Putamen (tissue), 1 donor: ENCODE results near the gene DNAJC11.
"Not testable (repeated sequence)": the region's sequence is repeated elsewhere in the genome, so short reads cannot be mapped to it uniquely, and the experiment has no call there.

ENCODE experiments used
- DNase-seq: peaks from one replicate; pipeline ENCODE4 v3.0.0-alpha.2; 2016; ENCODE audit warnings: low spot score

The DNAJC11 gene, protein sequence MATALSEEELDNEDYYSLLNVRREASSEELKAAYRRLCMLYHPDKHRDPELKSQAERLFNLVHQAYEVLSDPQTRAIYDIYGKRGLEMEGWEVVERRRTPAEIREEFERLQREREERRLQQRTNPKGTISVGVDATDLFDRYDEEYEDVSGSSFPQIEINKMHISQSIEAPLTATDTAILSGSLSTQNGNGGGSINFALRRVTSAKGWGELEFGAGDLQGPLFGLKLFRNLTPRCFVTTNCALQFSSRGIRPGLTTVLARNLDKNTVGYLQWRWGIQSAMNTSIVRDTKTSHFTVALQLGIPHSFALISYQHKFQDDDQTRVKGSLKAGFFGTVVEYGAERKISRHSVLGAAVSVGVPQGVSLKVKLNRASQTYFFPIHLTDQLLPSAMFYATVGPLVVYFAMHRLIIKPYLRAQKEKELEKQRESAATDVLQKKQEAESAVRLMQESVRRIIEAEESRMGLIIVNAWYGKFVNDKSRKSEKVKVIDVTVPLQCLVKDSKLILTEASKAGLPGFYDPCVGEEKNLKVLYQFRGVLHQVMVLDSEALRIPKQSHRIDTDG

DNA sequence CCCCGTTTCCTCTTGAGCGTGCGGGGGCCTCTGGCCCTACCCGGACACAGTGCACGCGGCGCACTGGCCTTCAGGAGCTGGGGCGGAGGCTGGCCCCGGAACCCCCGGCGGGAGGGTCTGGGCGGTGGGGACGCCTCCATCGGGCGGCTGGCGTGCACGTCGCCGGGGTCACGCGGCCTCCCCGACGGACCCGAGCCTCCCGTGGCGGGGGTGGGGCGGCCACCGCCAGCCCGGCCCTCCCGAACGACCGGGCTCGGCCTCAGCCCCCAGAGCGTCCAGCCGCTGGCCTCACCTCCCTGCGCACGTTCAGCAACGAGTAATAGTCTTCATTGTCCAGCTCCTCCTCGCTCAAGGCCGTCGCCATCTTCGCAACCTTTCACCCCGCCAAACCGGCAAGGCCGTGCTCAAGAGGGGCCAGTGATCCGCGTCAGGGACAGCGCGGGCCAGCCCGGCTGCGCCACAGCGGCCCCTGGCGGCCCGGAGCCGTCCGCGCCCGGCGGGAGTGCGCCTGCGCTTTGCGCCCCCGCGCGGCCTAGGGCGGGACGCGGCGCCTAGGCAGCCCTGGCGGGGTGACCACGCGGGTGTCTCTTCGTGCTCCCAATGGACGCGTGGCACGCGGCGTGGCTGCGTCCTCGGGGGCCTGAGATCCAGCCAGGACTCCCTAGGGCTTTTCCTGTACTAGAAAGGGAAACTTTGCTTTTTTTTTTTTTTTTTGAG, at the start of gene DNAJC11:
DNAJC11 (minus strand) TSS at position 380 of the 717 bp plus-strand sequence; CDS start at position 364, 16 bp downstream.
- peak; percentile 89 for DNase-seq

DNA sequence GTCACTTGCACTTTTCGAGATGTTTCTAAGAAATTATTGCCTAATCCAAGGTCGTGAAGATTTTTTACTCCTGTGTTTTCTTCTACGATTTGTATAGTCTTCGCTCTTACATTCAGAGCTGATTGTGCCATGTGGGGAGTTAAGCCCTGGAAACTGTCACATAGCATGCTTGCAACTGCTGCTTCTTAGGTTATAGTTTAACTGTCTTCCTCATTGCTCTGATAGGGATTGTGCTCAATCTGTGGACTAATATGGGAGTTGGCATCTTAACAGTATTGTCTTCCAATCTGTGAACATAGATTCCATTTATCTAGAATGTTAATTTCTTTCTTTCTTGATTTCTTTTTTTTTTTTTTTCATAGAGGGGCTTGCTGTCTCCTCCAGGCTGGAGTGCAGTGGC, 48.9 kb upstream of the DNAJC11 start:
- no peak for DNase-seq

DNA sequence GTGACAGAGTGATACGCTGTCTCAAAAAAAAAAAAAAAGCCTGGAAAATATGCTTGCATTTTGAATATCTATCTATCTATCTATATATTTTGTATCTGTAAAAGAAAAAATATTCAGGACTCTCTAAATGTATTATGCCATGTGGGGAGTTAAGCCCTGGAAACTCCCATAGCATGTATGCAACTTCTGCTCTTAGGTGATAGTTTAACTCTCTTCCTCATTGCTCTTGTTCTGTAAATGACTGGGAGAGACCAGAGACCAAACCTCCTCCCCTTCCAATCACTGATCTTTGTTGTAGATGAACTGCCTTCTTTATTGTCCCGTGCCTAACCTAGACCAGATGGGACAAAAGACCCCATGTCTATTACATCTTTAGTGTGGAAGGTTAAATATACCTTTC, 46.1 kb upstream of the DNAJC11 start:
- DNase-seq: no peak

DNA sequence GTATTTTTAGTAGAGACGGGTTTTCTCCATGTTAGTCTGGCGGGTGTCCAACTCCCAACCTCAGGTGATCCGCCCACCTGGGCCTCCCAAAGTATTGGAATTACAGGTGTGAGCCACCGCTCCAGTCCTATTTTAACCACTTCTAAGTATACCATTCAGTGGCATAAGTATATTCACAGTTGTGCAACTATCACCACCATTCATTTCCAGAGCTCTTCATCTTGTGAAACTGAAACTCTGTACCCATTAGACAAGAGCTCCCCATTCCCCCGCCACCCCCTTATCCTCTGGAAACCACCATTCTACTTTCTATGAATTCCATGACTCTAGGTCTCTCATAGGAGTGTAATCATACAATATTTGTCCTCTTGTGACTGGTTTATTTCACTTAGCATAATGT, 43.5 kb upstream of the DNAJC11 start:
- no peak for DNase-seq

DNA sequence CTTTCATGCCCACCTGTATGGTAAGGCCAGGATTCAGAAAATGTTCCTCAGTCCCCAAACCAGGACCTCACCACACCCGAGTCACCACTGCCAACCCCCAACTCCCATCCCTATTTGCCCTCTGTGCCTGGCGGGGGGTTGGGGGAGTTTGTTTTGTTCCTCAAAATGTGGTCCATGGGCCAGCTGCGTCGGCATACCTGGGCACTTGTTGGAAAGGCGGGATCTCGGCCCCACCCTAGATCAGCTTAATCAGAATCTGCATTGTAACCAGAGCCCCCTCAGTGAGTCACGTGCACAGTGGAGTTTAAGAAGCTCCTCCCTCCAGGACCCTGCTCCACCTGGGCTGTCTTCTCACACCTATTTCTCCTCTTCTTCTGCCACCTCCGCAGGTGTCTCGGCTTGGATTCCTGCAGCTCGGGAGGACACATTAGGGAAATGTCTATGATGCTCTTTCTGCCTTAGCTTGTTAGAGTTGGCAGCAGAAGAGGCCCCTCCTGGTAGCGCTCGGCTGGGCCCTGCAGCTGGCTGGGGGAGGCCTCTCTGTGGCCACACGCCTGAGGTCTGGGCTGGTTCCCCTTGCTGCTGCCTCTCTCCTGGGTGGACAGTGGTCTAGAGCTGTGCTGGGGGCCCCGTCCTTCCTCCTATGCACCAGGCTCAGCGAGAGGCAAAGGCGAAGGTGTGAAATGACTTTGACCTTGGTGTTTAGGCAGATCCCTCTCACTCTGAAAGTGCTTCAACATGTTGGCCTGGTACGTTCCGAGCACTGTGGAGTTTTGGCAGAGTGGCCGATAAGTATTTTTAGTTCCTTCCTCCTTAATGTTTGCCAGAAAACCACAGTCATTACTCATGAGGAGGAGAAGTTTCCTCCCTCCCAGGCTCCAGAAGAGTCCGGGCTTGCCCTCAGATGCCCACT, 41.8 kb upstream of the DNAJC11 start:
- peak; percentile 24 for DNase-seq

DNA sequence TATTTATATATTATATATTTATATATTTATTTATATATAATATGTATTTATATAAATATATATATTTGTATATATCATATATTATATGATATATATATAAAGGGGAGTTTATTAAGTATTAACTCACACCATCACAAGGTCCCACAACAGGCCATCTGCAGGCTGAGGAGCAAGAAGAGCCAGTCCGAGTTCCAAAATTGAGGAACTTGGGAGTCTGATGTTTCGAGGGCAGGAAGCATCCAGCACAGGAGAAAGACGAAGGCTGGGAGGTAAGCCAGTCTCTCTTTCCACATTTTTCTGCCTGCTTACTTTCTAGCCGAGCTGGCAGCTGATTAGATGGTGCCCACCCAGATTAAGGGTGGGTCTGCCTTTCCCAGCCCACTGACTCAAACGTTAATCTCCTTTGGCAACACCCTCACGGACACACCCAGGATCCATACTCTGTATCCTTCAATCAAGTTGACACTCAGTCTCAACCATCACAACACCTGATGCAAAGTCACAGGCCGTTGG, 41.1 kb upstream of the DNAJC11 start:
- DNase-seq: not testable (repeated sequence)

DNA sequence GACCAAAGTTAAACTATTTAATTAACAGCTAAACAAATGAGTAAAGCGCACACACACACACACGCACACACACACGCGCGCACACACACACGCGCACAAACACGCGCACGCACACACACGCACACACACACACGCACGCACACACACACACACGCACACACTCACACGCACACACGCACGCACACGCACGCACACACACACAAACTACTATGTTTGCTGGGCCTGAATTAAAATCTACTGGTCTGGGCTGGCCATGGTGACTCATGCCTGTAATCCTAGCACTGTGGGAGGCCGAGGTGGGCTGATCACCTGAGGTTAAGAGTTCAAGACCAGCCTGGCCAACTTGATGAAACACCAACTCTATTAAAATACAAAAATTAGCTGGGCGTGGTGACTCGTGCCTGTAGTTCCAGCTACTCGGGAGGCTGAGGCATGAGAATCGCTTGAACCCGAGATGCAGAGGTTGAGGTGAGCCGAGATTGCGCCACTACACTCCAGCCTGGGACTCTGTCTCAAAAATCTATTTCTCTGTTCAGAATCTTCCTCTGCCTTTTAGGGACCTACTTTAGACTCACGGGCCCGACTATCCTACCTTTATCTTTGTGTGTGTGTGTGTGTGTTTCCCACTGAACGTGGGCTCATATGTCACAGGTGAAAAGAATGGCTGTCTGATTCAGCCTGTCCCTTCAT, 37.5 kb upstream of the DNAJC11 start:
- DNase-seq: no peak

DNA sequence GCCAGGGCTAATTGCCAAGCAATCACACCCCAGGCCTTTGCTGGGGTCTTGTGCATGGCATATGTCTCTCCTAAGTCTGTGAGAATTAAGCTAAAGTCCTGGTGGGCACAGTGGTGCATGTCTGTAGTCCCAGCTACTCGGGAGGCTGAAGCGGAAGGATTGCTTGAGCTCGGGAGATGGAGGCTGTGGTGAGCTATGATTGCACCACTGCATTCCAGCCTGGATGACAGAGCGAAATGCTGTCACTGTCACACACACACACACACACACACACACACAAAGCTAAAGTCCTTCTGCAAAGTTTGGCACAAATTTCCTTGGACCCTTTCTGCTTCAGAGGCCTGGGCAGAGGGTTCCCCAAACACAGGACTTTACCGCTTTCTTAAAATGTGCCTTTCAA, 31.3 kb upstream of the DNAJC11 start:
- DNase-seq: no peak

DNA sequence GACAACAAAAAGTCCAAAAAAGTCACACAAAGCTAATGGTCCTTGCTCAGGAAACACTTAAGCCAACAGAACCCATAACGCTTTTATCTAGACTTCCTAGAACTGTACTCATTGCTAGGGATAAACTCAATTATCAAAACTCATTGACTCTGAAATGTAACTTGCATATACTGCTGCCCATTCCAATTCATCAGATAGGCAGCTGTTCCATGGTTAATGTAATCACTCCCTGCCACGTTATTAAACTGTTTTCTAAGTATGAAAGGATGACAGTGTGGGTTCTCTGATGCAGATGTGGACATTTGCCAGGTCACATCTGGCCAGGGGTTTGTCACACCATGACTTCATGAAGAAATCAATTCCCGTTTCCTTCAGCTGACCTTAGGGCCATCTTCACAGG, 30.3 kb upstream of the DNAJC11 start:
- DNase-seq: no peak

DNA sequence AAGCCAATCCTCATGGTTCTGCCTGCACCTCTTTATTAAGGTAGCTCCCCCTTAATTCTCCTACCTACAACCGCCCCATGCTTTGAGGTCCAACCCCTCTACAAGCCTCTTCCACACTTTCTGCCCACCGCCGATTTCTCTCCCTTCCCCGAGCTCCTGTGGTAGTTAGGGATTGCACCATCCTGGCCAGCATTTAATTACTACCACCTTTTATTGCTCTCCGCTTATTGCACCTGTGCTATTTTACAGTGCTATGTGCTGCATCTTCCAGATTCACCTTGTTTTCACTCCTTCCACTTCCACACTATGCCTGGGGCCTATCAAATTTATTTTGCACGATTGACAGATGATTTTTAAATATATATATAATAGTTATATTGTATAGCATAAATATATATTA, 29.3 kb upstream of the DNAJC11 start:
- no peak for DNase-seq

DNA sequence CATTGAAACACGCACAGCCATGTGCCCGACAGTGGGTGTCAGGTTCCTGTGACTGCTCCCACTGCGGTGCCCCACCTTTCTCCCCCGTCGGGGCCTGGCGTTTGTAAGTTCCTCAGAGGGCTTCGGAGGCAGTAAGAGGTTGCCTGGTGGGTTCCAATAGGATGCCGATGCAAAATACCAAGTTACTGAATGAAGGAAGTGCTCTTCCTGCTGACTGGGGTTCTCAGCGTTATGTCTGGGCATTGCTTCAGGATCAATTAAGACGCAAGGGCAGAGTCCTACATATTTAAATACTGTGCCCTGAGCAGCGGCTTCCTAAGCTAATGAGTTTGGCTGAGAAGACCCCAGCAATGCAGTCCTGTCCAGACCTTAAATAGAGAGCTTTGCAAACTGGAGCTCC, 28.9 kb upstream of the DNAJC11 start:
- no peak for DNase-seq

DNA sequence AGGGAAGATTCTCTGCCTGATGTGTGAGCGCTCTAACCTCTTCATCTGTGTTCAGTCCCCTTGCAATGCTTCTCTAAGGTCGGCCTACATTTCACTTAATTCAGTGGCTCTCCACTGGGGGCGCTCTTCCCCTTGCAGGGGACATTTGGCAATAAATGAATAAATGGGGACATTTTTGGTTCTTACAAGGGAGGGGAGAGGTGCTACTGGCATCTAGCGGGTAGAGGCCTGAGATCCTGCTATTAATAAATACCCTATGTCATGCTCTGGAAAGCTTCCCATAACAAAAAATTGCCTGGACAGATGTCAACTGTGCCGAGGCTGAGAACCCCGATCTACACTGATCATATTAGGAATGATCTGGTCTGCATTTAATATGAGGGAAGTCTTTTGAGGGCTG, 25.9 kb upstream of the DNAJC11 start:
- peak; percentile 24 for DNase-seq

DNA sequence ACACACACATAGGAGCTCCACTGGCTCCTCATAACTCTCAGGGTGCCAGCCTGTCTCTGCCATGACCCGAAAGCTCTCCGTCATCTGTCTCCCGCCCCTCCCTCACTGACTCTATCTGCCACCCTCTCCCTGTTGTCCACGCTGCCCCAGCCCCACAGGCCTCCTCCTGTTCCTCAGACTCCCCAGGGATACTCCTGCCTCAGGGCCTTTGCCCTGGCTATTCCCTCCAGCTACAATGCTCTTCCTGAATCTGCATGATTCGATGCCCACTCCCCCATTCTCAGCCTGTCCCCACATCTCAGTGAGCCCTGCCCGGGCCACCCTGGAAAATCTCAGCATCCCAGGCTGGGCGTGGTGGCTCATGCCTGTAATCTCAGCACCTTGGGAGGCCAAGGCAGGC, 24.6 kb upstream of the DNAJC11 start:
- no peak for DNase-seq

DNA sequence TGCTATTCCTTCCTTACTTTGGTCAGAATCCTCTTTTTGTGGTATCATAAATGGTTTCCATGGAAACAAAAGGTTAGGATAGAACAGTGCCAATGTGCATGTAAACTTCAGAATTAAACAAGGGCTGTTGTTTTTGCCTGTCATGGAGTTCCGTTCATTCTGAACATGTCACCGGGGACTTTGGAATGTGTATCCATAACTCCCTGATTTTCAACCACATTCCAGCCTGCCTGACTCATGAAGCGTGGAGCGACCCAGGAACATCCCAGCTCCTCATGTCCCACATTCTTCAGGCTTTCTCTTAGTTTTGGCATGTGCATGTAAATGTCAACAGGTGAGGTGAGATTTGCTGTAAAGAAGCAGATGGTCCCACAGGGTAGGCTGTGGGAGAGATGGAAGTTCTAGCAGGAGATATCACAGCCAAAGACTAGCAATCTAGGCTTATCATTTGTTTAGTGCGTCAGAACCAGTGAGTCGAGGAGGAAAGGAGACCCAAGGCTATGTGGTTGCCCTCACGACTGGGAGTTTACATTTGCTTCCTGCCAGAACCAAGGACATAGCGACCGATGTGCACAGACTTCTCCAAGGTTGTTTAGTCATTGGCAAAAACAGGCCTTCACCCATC, 23.0 kb upstream of the DNAJC11 start:
- no peak for DNase-seq

DNA sequence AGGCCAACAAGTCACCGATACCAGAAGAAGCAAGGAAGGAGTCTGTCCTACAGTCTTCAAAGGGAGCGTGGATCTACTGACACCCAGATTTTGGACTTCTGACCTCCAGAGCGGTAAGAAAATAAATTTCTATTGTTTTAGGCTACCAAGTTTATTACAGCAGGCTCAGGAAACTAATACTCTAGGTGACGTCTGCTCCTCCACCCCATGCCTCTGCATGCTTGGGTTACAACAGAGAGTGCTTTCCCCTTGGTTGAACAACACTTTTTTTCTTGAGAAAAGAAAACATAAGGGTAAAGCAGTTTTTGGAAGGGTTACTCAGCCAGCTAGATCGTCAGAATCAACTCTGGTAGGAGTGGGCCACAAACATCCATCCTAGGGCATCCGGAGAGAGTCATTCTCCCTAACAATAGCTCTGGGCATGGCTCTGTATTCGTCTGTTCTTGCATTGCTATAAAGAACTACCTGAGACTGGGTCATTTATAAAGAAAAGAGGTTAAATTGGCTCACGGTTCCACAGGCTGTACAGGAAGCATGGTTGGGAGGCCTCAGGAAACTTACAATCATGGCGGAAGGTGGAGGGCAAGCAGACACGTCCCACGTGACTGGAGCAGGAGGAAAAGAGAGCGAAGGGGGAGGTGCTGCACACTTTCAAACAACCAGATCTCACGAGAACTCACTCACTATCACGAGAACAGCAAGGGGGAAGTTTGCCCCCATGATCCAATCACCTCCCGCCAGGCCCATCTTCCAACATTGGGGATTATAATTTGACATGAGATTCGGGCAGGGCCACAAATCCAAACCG, 22.2 kb upstream of the DNAJC11 start:
- no peak for DNase-seq

DNA sequence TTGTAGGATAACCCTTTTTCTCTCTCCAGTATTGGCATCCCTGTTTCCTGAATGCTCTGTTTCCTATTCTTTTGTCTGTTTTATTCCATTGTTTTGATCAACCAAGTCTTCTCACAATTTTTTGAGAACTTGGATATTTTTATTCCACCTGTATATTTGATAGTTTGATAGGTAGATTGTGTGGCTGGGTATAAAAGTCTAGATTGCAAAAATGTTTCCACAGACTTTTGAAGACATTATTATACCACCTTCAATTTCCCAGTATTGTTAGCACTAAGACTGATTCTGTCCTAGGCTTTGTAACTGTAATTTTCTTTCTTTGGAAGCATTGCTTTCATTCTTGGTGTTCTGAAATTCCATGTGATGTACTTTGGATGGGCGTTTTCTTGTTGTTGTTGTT, 9.6 kb upstream of the DNAJC11 start:
- no peak for DNase-seq

DNA sequence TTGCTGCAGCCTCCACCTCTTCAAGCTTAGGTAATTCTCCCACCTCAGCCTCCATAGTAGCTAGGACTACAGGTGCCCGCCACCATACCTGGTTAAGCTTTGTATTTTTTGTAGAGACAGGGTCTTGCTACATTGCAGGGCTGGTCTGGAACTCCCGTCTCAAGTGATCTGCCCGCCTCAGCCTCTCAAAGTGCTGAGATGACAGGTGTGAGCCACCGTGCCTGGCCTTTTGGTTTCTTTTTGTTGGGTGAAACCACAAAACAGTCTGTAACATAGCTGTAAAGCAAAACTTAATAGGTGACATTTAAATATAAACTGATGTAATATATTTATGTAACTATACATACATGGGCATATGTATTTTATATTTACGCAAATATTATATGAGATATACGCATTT, 3.1 kb upstream of the DNAJC11 start:
- DNase-seq: no peak

DNA sequence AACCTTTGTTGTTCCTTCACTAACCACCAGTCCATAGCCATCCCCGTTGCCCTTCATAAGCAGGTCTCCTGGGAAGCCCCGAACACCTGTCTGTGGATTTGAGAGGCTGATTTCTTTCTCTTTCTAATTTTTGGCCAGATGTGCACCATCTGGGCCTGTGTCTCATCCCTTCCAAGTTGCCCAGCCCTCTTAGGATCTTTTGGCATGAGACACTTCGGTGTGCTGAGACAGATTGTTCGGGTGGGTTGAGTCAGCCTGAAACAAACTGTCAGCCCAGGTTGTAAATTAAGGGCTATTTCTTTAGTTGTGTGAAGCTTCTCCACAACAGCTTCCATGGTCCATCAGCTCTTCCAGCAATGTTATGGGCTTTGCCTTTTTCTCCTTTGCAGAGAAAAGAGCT, 1.4 kb upstream of the DNAJC11 start:
- DNase-seq: no peak

DNA sequence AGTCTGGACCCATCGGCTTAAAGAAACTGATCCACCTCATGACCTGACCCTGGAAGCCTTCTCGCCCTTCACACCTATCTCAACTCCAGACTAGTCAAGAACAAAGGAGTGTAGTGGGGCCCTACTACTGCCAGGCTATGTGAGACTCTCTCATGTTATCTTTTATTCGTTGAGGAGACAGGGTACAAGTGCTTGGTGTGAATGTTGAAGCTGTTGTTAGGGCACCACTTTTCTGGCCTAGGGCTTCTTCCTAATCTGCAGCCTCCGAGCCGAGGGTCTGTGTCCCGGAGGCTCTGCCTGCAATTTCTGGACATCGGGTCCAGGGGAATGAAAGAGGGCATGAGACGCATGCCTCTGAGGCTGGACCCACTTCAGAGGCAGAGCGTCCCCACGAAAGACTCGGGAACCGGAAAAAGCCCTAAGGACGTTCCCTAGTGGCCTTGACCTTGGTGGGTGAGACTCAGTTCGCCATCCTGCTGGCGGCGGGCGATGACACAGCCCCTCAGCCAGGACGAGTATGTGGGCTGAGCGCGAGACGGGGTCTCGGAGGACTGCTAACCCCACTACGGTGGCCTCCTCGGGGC, 671 bp downstream of the DNAJC11 start:
- no peak for DNase-seq

DNA sequence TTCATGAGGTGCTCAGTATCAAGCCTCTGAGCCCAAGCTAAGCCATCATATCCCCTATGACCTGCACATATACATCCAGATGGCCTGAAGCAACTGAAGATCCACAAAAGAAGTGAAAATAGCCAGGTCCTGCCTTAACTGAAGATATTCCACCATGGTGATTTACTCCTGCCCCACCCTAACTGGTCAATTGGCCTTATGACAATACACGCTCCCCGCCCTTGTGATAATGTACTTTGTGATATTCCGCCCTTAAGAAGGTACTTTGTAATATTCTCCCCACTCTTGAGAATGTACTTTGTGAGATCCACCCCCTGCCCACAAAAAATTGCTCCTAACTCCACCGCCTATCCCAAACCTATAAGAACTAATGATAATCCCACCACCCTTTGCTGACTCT, 1.7 kb downstream of the DNAJC11 start:
- not testable (repeated sequence) for DNase-seq
